B cell (primary cell): ENCODE results near the gene SRRM1. TPM values are rescaled to one million over a fixed set of nuclear protein-coding genes. Genes with fewer than 3 reads are reported as not detected.

Experiments used
- ATAC-seq: fragments of 200-7000 bp; cut with Tn5 transposase; one replicate; pipeline ENCODE4 v1.10.0; 2021; ENCODE audit warnings: low read depth, mild to moderate bottlenecking, moderate number of reproducible peaks, moderate library complexity
- CTCF ChIA-PET: fragments of 350-600 bp; sonication (Branson Sonifier 250); formaldehyde crosslinking; loops from one replicate; lab custom pipeline; 2021; ENCODE audit warnings: antibody characterized with exemption, inconsistent platforms; lab: Charles Lee
- POLR2A ChIA-PET: fragments of 350-600 bp; sonication (Branson Sonifier 250); formaldehyde crosslinking; loops from one replicate; lab custom pipeline; 2021; ENCODE audit warnings: antibody characterized with exemption; lab: Charles Lee
- DNase-seq: peaks from one replicate; pipeline ENCODE4 v3.0.0; 2013
- H2AFZ ChIP-seq: 2 replicates; pipeline ENCODE4 v1.6.1; 2012; ENCODE audit warnings: mild to moderate bottlenecking, low read depth, low read length; ENCODE audit not compliant: insufficient read depth, poor library complexity, severe bottlenecking
- H3K27ac ChIP-seq, 2 donors: 1 replicate in 1 of 2; 2 replicates in 1 of 2; pipeline ENCODE4 v1.5.1; 2012 to 2013; ENCODE audit warnings: low read length in 2 of 2, mild to moderate bottlenecking in 2 of 2, moderate library complexity in 1 of 2
- H3K27me3 ChIP-seq, 4 experiments: fragments of 200-600 bp in 1 of 4; sonication (generic) in 1 of 4; replicated peaks in 1 of 4; 1 replicate in 2 of 4; 2 replicates in 2 of 4; pipeline versions ENCODE4 v1.6.1 to v1.7.0; 2013 to 2016; ENCODE audit warnings: low read length in 3 of 4, mild to moderate bottlenecking in 2 of 4, mixed read lengths in 1 of 4, moderate library complexity in 1 of 4; ENCODE audit not compliant: insufficient read depth in 4 of 4, control insufficient read depth in 3 of 4; ENCODE audit errors: control extremely low read depth in 1 of 4
- H3K36me3 ChIP-seq, 2 experiments: replicated peaks in 1 of 2; 1 replicate in 1 of 2; 2 replicates in 1 of 2; pipeline versions ENCODE4 v1.6.1 to v1.7.1; 2013; ENCODE audit warnings: low read length in 1 of 2; ENCODE audit not compliant: insufficient read depth in 2 of 2, control insufficient read depth in 1 of 2; ENCODE audit errors: control extremely low read depth in 1 of 2, extremely low read depth in 1 of 2
- H3K4me1 ChIP-seq, 2 donors: fragments of 200-600 bp in 1 of 2; sonication (generic) in 1 of 2; 1 replicate in 1 of 2; 2 replicates in 1 of 2; pipeline versions ENCODE4 v1.5.1 to v1.6.1; 2013 to 2017; ENCODE audit warnings: low read length in 2 of 2; ENCODE audit not compliant: control insufficient read depth in 2 of 2, insufficient read depth in 2 of 2
- H3K4me2 ChIP-seq: replicated peaks from 2 replicates; pipeline ENCODE3; 2012; ENCODE audit warnings: mild to moderate bottlenecking, low read depth, low read length; ENCODE audit not compliant: poor library complexity, severe bottlenecking
- H3K4me3 ChIP-seq, 5 experiments: fragments of 200-600 bp in 1 of 5; sonication (generic) in 1 of 5; 1 replicate in 3 of 5; 2 replicates in 2 of 5; pipeline versions ENCODE4 v1.5.1 to v1.7.0; 2011 to 2016; ENCODE audit warnings: low read length in 4 of 5, mild to moderate bottlenecking in 4 of 5, low read depth in 2 of 5, control low read depth in 1 of 5, moderate library complexity in 1 of 5; ENCODE audit not compliant: insufficient read depth in 1 of 5; ENCODE audit errors: control extremely low read depth in 1 of 5, extremely low read depth in 1 of 5
- H3K79me2 ChIP-seq: fragments of 200-600 bp; sonication (generic); one replicate; pipeline ENCODE4 v1.6.0; 2016; ENCODE audit warnings: low read length; ENCODE audit not compliant: control insufficient read depth, insufficient read depth
- H3K9ac ChIP-seq: fragments of 200-600 bp; sonication (generic); 2 replicates; pipeline ENCODE4 v1.6.1; 2017; ENCODE audit warnings: mild to moderate bottlenecking, low read length, moderate library complexity
- H3K9me3 ChIP-seq, 3 donors: one replicate each; pipeline versions ENCODE4 v1.6.1 to v1.7.1; 2013; ENCODE audit warnings: low read length in 2 of 3; ENCODE audit not compliant: control insufficient read depth in 2 of 3, insufficient read depth in 1 of 3; ENCODE audit errors: control extremely low read depth in 1 of 3
- H4K20me1 ChIP-seq: 2 replicates; pipeline ENCODE4 v1.6.0; 2012; ENCODE audit warnings: mild to moderate bottlenecking, low read length; ENCODE audit not compliant: insufficient read depth, control insufficient read depth, poor library complexity, severe bottlenecking
- H3K27ac Mint-ChIP-seq: one replicate; pipeline ENCODE4 v1.8.0; 2021; ENCODE audit warnings: mixed read lengths
- H3K27me3 Mint-ChIP-seq: one replicate; pipeline ENCODE4 v1.8.0; 2021; ENCODE audit warnings: mixed read lengths
- H3K4me1 Mint-ChIP-seq: one replicate; pipeline ENCODE4 v1.8.0; 2021; ENCODE audit warnings: mixed read lengths
- H3K4me3 Mint-ChIP-seq: one replicate; pipeline ENCODE4 v1.8.0; 2021; ENCODE audit warnings: mixed read lengths
- H3K9me3 Mint-ChIP-seq: one replicate; pipeline ENCODE4 v1.8.0; 2022; ENCODE audit warnings: mixed read lengths; ENCODE audit not compliant: insufficient read depth
- EZH2 ChIP-seq: IDR thresholded peaks from 2 replicates; pipeline ENCODE4 v1.6.1; 2012; ENCODE audit warnings: borderline replicate concordance, low read depth, mild to moderate bottlenecking, moderate library complexity, low read length; ENCODE audit not compliant: insufficient read depth, poor library complexity, severe bottlenecking
- WGBS: methylation state at CpG from one replicate; pipeline ENCODE4 v1.1.5; 2013; ENCODE audit warnings: missing lambda C conversion rate; ENCODE audit not compliant: insufficient coverage; 5-methylcytosine and 5-hydroxymethylcytosine counted together
- intact Hi-C: fragments of 100-400 bp; cut with micrococcal nuclease; formaldehyde crosslinking; loops from one replicate; pipeline ENCODE4 v1.10.0; 2022
- polyA plus RNA-seq: library from polyadenylated mRNA; depleted of rRNA; stranded (reverse); fragments of >200 nt; gene quantifications from 2 replicates; pipeline ENCODE4 v1.2.3, GENCODE V29; 2012
- total RNA-seq, 2 donors: library from RNA; stranded (reverse); fragments of 120-200 nt in 1 of 2; gene quantifications; 1 replicate in 1 of 2; 2 replicates in 1 of 2; pipeline versions ENCODE4 v1.2.3 to v1.2.4, GENCODE V29; 2013 to 2022
- TF ChIP-seq, protein P1 (sequence below): fragments of 200-600 bp; IDR thresholded peaks from one replicate; pipeline ENCODE4 v1.8.0; 2022; ENCODE audit warnings: antibody characterized with exemption, mild to moderate bottlenecking

Gene SRRM1
- total and polyA plus RNA-seq, 2 donors (not counting 1 experiment from before 2014, with no cell fraction given) = 88.5 to 238 TPM

DNA sequence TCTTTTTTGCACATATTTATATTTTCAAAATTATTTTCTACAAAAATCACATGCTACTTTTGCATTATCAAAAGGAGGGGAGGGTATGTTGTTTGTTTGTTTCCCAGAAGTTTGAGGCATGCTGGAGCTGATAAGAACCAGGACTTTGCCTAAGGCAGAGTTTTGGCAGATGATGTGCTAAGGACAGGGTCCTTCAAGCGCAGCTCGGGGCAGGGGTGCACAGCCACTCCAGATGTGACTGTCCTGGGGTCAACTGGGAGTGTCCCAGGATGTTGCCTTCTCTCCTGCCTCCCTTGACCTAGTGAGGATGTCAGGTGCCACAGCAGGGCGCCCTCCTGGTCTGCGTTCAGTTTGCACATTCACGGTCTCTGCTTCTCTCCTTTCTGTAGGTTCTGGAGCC is 42.6 kb upstream of the SRRM1 start:
- Histone ChIP-seq H3K9me3 (peaks cover 0 to 1% (median 0%) of the 10 kb centered on the region in 3 donors), H2AFZ (no peak overlapping the region), H3K4me3 (no peak overlapping the region), H3K79me2 (no peaks in the 10 kb centered on the region), H3K27ac (no peak overlapping the region), H3K9ac (no peak overlapping the region), H3K4me2 (no peak overlapping the region), H4K20me1 (no peaks in the 10 kb centered on the region), H3K27me3 (no peaks in the 10 kb centered on the region), H3K36me3 (no peaks in the 10 kb centered on the region), H3K4me1 (no peaks in the 10 kb centered on the region)
- no peak for TF ChIP-seq EZH2
- TF ChIP-seq, protein P1, sequence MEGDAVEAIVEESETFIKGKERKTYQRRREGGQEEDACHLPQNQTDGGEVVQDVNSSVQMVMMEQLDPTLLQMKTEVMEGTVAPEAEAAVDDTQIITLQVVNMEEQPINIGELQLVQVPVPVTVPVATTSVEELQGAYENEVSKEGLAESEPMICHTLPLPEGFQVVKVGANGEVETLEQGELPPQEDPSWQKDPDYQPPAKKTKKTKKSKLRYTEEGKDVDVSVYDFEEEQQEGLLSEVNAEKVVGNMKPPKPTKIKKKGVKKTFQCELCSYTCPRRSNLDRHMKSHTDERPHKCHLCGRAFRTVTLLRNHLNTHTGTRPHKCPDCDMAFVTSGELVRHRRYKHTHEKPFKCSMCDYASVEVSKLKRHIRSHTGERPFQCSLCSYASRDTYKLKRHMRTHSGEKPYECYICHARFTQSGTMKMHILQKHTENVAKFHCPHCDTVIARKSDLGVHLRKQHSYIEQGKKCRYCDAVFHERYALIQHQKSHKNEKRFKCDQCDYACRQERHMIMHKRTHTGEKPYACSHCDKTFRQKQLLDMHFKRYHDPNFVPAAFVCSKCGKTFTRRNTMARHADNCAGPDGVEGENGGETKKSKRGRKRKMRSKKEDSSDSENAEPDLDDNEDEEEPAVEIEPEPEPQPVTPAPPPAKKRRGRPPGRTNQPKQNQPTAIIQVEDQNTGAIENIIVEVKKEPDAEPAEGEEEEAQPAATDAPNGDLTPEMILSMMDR = no peak
- Mint-ChIP-seq H3K27ac (no peak overlapping the region), H3K4me3 (no peak overlapping the region), H3K27me3 (peaks cover 8% of the 10 kb centered on the region), H3K4me1 (no peaks in the 10 kb centered on the region), H3K9me3 (no peaks in the 10 kb centered on the region)
- ATAC-seq (no peak), DNase-seq (no peak)
- POLR2A ChIA-PET = no interaction called here
- CTCF ChIA-PET = no interaction called here
- intact Hi-C loops = no loop called here
- WGBS = 96% methylated on average over 3 of the region's 5 CpGs

DNA sequence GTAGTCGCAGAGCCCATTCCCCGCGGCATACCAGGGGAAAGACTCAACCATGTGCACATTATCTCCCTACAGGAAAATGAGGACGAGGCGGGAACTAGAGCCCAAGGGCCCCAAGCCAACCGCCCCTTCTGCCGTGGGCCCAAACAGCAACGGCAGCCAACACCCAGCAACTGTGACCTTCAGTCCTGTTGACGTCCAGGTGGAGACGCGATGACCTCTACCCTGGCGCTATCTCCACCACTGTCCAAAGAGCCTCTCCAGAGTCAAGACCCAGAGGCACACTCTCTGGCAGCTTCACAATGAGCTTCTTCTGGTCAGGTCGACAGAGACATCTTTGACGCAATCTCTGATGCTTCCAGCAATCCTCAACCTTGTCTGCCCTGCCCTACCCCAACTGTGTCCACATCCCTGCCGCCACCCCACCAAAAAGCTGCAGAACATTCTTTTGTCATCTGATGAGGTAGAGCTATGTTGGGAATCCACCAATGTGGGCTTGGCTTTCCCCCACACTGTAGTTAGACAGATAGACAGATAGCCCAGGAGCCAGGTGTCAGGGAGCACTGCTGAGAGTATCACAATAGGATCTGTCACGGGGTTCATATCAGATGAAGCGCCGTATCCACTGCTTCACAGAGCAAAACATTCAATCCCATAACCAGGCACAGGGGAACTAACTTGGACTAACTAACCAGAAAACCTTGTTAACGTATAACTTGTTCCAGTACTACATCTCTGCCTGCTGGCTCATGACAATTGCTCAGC is 37.4 kb upstream of the SRRM1 start:
- Histone ChIP-seq H3K79me2 (no peaks in the 10 kb centered on the region), H3K4me1 (no peaks in the 10 kb centered on the region), H3K4me3 (no peak overlapping the region), H3K27ac (no peak overlapping the region), H3K4me2 (no peak overlapping the region), H2AFZ (no peak overlapping the region), H3K9ac (no peak overlapping the region), H3K27me3 (peaks cover 0 to 4% (median 1%) of the 10 kb centered on the region in 4 experiments), H3K36me3 (no peaks in the 10 kb centered on the region), H3K9me3 (no peaks in the 10 kb centered on the region), H4K20me1 (no peaks in the 10 kb centered on the region)
- TF ChIP-seq, protein P1 = no peak
- TF ChIP-seq EZH2 = no peak
- intact Hi-C loops = no loop called here
- Mint-ChIP-seq H3K27ac (no peak overlapping the region), H3K4me1 (no peaks in the 10 kb centered on the region), H3K27me3 (no peaks in the 10 kb centered on the region), H3K9me3 (no peaks in the 10 kb centered on the region), H3K4me3 (no peak overlapping the region)
- ATAC-seq = no peak
- 96% methylated on average over 16 of the region's 19 CpGs for WGBS
- no peak for DNase-seq
- ChIA-PET CTCF (interaction anchor here (0.6 to 1.1 kb wide), 2 partner anchors 18 to 221 kb away, joined by 5 to 7 read pairs; no protein-coding TSS in a partner anchor), POLR2A (no interaction called here)
